Myocyte (in vitro differentiated cells): ENCODE results near the gene PBX1. TPM values are rescaled to one million over a fixed set of nuclear protein-coding genes. Genes with fewer than 3 reads are reported as not detected.

ENCODE experiments used
- DNase-seq: peaks from one replicate; pipeline ENCODE4 v3.0.0-alpha.2; 2012; ENCODE audit warnings: low read depth
- total RNA-seq: library from RNA; depleted of rRNA; stranded (reverse); fragments of >200 nt; gene quantifications from 2 replicates; pipeline ENCODE4 v1.2.3, GENCODE V29; 2014

Gene PBX1
- total RNA-seq, 1 donor from 2014 or later, result 4.6 TPM

DNA sequence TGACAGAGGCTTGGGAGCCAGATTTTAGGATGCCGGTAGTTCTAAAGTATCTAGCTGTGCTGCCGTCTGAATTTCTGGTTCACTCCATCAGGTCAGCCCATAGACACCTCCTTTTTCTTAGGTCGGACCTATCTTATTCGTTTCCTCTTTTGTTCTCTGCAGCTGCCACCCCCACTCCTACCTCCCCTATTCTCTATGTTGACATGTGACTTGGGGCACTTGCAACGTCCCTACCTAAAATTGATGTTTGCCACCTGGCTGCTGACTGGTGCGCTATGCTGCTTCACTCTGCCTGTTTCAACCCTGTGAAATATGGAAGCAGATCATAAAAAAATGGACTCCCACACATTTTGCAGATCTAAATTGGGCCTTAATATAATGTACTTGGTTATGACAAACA is 55.3 kb downstream of the PBX1 start:
- no peak for DNase-seq

GRCh38 chr1:164617377-164618201 is 58.6 kb downstream of the PBX1 start:
- peak; percentile 17 for DNase-seq

- no peak for DNase-seq
Measured at GRCh38 chr1:164618202-164618564, 59.2 kb downstream of the PBX1 start.

- no peak for DNase-seq
Measured at GRCh38 chr1:164619006-164619784, 60.2 kb downstream of the PBX1 start.

DNA sequence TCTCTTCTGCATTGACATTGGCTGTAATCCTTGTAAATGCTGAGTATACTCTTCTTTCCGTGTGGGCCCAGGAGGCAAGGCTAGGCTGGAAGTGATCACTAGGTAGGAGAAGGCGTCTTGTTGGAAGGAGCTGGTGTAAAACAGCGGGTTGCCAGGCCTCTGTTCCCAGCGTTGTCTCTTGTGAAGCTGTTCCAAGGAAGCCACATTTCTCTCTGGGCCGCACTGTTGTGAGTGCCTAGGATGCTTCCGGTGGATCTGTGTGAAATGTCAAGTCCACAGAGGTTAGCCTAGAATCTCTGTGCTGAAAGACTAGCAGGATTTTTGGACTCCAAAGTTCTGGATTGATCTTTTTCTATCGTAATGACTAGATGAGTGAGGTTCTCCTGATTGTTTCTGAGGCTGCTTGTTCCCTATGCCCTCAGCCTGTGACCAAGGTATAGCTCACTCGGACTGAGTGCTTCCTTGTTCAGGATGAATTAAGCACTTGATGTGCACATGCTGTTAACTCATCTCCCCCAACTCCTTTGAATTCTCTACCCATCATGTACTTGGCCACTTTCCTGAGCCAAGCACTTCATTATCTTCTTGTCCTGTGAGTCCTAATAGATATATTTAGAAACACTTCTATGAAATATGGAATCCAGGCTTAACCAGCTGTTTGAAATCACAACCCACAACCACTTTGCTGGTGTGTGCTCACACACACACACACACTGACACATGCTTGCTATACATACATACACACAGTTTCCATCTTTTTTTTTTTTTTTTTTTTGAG is 63.3 kb downstream of the PBX1 start:
- DNase-seq, result peak; percentile 53

GRCh38 chr1:164623805-164624204 is 64.8 kb downstream of the PBX1 start:
- DNase-seq, result no peak

DNA sequence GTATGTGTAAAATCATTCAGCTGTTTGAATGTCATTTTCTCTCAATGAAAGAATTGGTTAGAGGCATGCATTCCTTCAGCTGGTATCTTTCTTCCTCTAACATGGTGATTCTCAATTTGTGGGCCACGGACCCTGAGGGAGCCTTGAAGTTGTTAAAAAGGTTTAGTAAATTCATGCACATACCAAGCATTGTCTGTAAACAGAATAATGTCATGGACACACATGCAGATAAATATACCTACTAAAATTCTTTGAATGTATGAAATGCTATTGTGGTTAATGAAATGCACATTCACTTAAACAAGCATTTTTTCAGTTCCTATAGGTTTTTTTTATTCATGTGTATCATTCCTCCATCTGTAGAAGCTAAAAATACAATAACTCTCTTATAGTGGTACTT is 65.4 kb downstream of the PBX1 start:
- DNase-seq, result no peak

- DNase-seq, result no peak
Measured at GRCh38 chr1:164625004-164625617, 66.1 kb downstream of the PBX1 start.

DNA sequence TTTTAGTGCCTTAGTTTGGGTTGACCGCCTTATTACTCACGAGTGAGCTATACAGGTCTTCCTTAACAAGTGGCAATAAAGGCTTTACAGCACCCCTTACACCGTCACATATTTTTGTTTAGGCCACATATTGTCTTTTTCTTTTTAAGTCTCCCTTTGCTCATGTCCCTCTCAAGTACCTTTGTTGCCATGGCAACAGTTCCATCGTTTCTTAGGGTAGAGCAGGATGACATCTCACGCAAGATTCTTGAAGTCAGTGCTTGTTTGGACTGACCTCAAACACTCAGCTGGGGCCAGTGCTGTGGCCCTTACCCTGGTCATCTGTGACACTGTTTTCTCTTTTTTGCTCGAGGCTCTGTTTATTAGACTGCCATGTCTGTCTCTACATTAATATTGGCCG is 69.8 kb downstream of the PBX1 start:
- DNase-seq, result no peak

DNA sequence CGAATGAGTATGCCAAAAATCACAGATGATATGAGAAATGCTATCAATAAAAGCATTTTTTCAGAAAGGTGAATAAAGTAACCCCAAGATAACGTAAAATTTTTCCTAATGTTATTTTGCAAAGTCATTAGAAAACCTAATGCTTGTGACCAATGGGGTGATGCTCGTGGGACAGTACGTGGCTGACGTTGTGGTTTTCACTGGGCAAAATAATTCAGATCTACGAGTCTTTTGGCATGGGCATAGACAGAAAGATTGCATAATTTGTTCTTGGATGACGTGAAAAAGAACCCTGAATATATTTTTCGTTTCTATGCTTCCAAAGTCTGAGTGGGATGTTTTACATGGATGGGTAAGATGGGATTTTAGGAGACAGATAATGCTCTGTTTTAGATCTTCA is 71.0 kb downstream of the PBX1 start:
- DNase-seq, result no peak

- DNase-seq, result no peak
Measured at GRCh38 chr1:164630626-164631396, 71.8 kb downstream of the PBX1 start.

DNA sequence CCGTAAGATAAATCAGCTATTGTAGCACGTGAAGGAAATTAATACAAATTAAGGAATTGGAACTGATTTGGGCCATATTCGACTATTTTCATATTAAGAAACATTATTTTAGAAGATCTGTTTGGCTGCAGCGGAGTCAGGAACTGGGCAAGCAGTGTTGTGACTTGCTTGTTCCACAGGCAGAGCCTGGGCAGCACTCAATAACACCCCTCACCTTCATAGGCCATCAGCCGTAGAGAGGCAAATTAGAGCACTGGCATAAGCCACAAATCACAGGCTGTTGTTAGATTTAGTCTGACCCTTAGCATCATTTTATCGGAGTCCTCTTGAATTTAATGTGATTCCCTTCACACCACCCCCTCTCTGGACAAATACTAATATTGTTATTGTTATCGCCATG is 72.8 kb downstream of the PBX1 start:
- DNase-seq, result no peak

- DNase-seq, result no peak
Measured at GRCh38 chr1:164633997-164634396, 75.0 kb downstream of the PBX1 start.

DNA sequence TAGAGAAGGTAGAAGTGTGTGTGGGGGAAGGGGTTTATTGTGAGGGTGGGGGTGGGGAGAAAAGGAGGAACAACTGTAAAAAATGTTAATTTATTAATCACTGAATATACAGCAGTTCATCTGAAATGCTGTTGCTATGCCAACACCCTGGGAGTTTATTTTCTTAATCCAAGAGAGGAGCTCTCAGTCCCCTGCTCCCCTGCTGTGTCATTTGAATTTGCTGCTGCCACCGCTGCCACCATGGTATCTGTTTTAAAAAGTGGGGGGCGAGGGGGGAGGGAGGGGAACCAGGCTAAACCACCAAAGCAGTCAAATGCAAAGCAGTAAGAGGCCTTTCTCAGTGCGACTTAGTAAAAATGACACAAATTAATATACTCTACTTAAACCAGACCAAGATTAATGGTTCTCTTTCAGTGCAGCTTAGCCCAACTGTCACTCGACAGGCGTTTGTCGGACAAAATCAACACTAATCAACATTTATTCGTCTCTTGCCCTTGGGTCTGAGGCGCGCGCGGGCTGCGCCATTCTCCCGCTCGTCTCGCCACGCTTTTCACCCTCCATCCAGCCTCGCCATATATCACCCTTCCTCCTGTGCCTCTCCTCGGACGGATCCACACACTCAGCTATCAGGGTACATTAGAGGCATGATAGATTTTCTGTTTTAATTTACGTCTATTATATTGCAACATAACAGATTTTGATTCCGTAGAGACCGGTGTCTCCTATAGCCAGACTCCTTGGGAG is 76.2 kb downstream of the PBX1 start:
- no peak for DNase-seq

DNA sequence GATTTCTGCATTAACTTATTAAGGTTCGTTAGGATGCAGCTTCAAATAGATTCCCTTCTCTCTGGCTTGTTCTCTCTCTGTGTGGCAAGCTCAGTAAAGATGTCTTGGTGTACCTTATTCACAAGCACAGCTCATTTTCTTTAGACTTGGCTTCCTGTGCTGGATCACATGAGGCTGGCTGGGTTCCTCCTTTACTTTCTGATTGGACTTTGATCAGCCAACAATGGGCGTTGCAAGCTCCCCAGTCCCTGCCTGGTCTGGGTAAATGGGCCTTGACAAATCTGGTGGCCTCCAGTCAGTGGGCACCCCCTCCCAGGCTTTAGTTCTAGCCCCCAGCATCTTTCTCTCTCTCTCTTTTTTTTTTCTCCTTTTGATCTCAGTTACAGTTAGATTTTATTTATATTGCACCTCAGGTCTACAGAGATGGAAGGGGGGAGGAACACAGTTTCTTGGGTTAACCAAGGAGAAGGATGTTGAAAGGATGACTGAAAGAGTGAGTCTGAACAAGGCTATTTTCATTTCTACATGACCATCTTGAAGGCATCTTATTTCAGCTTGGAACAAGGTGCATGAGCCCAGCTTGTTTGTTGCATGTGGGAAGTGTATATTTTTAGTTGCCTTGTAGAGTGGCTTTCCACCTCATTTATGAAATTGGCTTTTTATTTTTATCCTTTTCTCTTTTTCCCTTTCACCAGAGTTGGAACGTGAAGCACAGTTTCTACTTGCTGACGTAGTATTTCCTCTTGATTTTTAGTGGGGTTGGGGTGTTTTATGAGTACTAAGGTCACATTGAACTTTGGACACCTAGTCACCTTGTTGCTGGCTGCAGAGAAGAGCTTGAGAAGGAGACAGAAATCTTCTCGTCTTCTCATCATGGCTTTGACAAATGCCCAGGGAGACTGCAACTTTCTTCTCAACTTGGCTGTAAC is 77.1 kb downstream of the PBX1 start:
- DNase-seq, result no peak

- DNase-seq, result no peak
Measured at GRCh38 chr1:164636757-164637156, 77.8 kb downstream of the PBX1 start.

DNA sequence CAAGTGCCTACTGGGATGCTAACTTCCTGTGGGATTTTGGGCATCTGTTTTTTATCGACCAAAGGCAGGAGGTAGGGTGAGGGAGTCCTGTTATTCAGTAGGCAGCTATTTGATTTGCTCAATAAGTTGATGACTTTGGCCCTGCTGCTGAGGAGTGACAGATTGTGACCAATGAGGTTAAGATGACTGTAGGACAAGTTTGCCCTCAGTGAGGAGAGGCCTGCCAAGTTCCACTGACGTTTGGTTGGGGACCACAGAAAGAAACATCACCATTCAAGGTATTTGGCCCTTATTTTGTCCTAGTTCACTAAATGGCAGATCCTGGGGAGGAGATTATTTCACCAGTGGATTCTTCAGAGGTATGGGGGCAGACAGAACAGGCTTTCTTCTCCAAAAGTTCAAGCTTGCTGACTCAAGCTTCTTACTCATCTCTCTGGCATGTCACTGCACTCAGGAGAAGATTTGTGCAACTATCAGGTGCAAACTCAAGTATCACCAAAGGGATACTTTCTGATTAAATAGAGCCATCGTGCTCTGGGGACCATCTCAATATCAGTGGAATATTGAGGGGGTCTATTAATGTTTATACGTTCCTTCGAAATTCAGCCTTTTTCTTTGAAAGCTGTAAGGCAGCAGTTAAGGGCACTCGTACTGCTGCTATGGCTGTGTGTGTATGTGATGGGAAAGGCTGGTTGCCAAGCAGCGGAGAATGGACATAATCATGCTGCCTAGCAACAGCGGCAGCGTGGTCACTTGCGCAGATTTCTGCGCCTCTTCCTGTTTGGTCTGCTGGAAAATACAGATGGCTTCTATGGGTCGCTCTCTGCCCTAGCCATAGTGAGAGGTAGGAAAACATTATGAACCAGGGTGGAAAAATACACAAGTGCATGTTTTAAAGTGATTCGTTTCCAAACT is 78.7 kb downstream of the PBX1 start:
- DNase-seq, result no peak
